Breast epithelium (tissue), 4 donors: ENCODE data around the gene ZNF554. TPM values are rescaled to one million over a fixed set of nuclear protein-coding genes. Genes with fewer than 3 reads are reported as not detected.
"Not testable (repeated sequence)": the region's sequence is repeated elsewhere in the genome, so short reads cannot be mapped to it uniquely, and the experiment has no call there.

ENCODE experiments used
- DNase-seq, 2 donors: peaks; one replicate each; pipeline ENCODE4 v3.0.0-alpha.2; 2019; ENCODE audit warnings: low spot score in 2 of 2
- H3K27ac ChIP-seq, 2 donors: fragments of 200-600 bp; sonication (generic) in 1 of 2; one replicate each; pipeline ENCODE4 v1.5.1; 2016 to 2019; ENCODE audit warnings: mild to moderate bottlenecking in 1 of 2
- H3K27me3 ChIP-seq, 2 donors: fragments of 200-600 bp; sonication (generic) in 1 of 2; one replicate each; pipeline versions ENCODE4 v1.5.1 to v1.6.0; 2017 to 2019; ENCODE audit warnings: control low read depth in 1 of 2, mild to moderate bottlenecking in 1 of 2
- H3K36me3 ChIP-seq: fragments of 200-600 bp; one replicate; pipeline ENCODE4 v1.5.1; 2019
- H3K4me1 ChIP-seq, 2 donors: fragments of 200-600 bp; sonication (generic); one replicate each; pipeline ENCODE4 v1.5.1; 2016 to 2019; ENCODE audit warnings: control low read depth in 1 of 2
- H3K4me3 ChIP-seq, 3 donors: fragments of 200-600 bp; sonication (generic); 1 replicate in 2 of 3; 2 replicates in 1 of 3; pipeline ENCODE4 v1.5.1; 2016 to 2019; ENCODE audit warnings: mild to moderate bottlenecking in 3 of 3, moderate library complexity in 2 of 3
- H3K9me3 ChIP-seq, 2 donors: fragments of 200-600 bp; sonication (generic) in 1 of 2; one replicate each; pipeline ENCODE4 v1.5.1; 2016 to 2019; ENCODE audit warnings: control low read depth in 1 of 2
- POLR2A ChIP-seq: fragments of 450-650 bp; IDR thresholded peaks from one replicate; pipeline ENCODE4 v1.6.1; 2016; ENCODE audit warnings: antibody characterized with exemption, mild to moderate bottlenecking, moderate library complexity
- POLR2AphosphoS5 ChIP-seq, 3 donors: sonication (generic); formaldehyde crosslinking; IDR thresholded peaks; one replicate each; pipeline ENCODE4 v1.6.1; 2017; ENCODE audit warnings: antibody characterized with exemption in 3 of 3
- intact Hi-C: fragments of 100-400 bp; cut with DNase I; formaldehyde crosslinking; loops from one replicate; pipeline ENCODE4 v1.15.1; 2023; ENCODE audit warnings: low total_unique reads
- total RNA-seq, 3 donors: library from RNA; depleted of rRNA; stranded (reverse); fragments of >200 nt; gene quantifications; one replicate each; pipeline ENCODE4 v1.1.0, GENCODE V29; 2016
- TF ChIP-seq, protein P1 (sequence below), 3 donors: fragments of 450-650 bp; IDR thresholded peaks; one replicate each; pipeline ENCODE4 v1.5.1; 2016 to 2017; ENCODE audit warnings: antibody characterized with exemption in 3 of 3, mild to moderate bottlenecking in 3 of 3, moderate library complexity in 3 of 3

The ZNF554 gene
- total RNA-seq, 3 donors from 2014 or later = 2.1 to 10.4 (median 7.5) TPM

DNA sequence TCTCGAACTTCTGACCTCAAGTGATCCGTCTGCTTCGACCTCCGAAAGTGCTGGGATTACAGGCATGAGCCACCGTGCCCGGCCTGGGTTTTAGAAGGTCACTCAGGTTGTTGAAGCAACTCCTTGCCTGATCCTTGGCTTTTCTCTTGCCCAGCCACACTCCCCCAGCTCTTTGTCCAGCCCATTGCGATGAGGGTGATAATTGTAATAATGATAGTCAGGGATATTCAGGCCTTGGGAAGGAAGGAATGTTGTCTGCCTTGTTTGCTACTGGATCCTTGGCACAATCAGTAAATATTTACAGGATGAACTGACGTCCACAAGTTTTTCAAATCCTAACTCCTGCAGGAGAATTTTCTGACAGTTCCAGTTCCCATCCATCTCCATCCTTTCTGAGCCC is 32.6 kb upstream of the ZNF554 start:
- DNase-seq = no peak
- Histone ChIP-seq H3K4me3 (no peak overlapping the region), H3K27me3 (no peaks in the 10 kb centered on the region), H3K36me3 (no peaks in the 10 kb centered on the region), H3K4me1 (peaks cover 5 to 9% of the 10 kb centered on the region in 2 donors), H3K9me3 (no peaks in the 10 kb centered on the region), H3K27ac (no peak overlapping the region)
- intact Hi-C loops = no loop called here
- TF ChIP-seq POLR2A = no peak

DNA sequence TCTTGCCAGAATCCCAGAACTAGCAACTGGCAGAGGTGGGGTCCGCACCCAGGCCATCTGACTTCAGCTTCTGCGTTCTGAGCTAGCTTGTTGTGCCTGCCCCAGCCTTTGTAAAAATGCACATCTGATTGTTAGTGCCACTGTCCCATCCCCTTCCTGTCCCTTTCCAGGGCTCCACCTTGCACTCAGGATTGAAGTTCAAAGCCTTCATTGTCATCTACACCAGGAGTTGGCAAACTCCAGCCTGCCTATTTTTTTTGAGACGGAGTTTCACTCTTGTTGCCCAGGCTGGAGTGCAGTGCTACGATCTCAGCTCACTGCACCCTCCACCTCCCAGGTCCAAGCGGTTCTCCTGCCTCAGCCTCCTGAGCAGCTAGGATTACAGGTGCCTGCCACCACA is 31.4 kb upstream of the ZNF554 start:
- DNase-seq = no peak
- Histone ChIP-seq H3K36me3 (no peaks in the 10 kb centered on the region), H3K27ac (no peak overlapping the region), H3K4me1 (peaks cover 5 to 6% of the 10 kb centered on the region in 2 donors), H3K27me3 (no peaks in the 10 kb centered on the region), H3K4me3 (no peak overlapping the region), H3K9me3 (no peaks in the 10 kb centered on the region)
- TF ChIP-seq POLR2AphosphoS5 (IDR thresholded peaks at IDR 0.05) (no peak), POLR2A (no peak)
- TF ChIP-seq, protein P1, sequence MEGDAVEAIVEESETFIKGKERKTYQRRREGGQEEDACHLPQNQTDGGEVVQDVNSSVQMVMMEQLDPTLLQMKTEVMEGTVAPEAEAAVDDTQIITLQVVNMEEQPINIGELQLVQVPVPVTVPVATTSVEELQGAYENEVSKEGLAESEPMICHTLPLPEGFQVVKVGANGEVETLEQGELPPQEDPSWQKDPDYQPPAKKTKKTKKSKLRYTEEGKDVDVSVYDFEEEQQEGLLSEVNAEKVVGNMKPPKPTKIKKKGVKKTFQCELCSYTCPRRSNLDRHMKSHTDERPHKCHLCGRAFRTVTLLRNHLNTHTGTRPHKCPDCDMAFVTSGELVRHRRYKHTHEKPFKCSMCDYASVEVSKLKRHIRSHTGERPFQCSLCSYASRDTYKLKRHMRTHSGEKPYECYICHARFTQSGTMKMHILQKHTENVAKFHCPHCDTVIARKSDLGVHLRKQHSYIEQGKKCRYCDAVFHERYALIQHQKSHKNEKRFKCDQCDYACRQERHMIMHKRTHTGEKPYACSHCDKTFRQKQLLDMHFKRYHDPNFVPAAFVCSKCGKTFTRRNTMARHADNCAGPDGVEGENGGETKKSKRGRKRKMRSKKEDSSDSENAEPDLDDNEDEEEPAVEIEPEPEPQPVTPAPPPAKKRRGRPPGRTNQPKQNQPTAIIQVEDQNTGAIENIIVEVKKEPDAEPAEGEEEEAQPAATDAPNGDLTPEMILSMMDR (IDR thresholded peaks at IDR 0.05) = no peak
- intact Hi-C loops = no loop called here

DNA sequence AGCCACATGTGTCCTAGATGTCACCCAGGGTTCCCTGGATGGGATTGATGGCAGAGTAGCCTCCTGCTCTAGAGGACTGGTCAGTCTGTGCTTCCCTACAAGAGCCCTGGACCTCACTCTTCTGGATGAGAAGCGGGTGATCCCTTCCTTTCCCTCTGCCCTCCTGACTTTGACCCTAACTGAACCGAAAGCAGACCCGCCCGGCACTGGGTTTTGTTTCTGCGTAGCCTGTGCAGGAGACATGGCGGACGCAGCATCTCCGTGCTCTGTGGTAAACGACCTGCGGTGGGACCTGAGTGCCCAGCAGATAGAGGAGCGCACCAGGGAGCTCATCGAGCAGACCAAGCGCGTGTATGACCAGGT is 29.5 kb upstream of the ZNF554 start:
- Histone ChIP-seq H3K27me3 (no peaks in the 10 kb centered on the region), H3K9me3 (no peaks in the 10 kb centered on the region), H3K4me1 (peaks cover 5 to 6% of the 10 kb centered on the region in 2 donors), H3K36me3 (no peaks in the 10 kb centered on the region), H3K27ac (no peak overlapping the region), H3K4me3 (no peak overlapping the region)
- intact Hi-C loops = no loop called here
- DNase-seq = no peak
- TF ChIP-seq POLR2AphosphoS5 (IDR thresholded peaks at IDR 0.05) (no peak), POLR2A (no peak)
- TF ChIP-seq, protein P1 (IDR thresholded peaks at IDR 0.05) = no peak

DNA sequence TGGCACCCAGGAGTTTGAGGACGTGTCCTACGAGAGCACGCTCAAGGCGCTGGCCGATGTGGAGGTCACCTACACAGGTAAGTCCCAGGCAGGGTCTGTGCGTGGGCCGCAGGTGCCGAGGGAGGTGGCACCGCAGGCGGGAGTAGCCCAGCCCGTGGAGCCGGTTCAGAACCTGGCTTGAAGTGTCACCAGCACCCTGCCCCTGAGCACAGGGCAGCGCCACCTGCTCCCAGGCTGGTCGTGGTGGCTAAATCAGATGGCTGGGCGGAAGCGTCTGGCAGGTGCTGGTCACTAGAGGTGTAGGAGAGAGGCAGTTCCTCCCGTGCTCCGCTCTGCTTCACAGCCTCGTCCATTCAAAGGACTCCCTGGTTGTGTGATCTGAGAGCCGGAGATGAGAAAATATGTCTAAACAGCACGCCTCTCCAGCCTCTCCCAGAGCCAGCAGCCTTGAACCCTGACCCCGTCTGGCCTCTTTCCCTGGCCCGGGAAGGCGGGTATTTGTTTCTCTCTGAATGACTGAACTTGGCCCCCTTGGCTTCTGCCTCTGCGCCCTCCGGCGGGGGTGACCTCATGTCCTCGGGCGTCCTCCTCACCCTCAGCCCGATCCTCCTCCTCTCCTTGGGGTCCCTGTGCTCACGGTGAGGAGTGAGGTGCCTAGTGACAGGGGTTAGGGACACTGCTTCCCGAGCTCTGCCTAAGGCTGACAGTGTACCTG is 29.0 kb upstream of the ZNF554 start:
- H3K36me3 ChIP-seq = no peaks in the 10 kb centered on the region
- intact Hi-C loops = no loop called here
- no peak overlapping the region for H3K27ac ChIP-seq

DNA sequence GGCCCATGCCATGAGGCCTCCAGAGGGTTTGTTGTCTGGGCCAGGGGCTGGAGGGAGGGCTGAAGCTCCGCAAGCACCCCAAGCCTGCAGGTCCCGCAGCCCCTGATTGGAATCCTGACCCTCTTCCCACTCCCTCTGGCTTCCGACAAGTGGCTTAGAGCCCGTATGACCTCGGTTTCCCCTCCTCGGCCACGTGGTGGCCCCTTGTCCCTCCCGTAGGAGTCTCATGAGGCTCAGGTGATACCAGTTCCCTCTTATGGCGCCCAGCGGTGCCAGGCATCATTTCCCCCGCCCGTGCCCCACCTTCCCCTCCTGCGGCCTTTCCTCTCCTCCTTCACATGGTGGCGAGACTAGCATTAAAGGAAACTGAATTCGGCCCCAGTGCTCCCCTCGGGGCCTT is 28.2 kb upstream of the ZNF554 start:
- Histone ChIP-seq H3K27ac (no peak overlapping the region), H3K9me3 (no peaks in the 10 kb centered on the region), H3K27me3 (no peaks in the 10 kb centered on the region), H3K36me3 (no peaks in the 10 kb centered on the region), H3K4me3 (no peak overlapping the region), H3K4me1 (peaks cover under 1% of the 10 kb centered on the region in 2 donors)
- no peak for TF ChIP-seq POLR2AphosphoS5 (IDR thresholded peaks at IDR 0.05)
- no peak for DNase-seq
- intact Hi-C loops = no loop called here

More for the DNA sequence above, 29.0 kb upstream of the ZNF554 start:
- Histone ChIP-seq H3K27me3 (no peaks in the 10 kb centered on the region), H3K9me3 (no peaks in the 10 kb centered on the region), H3K4me3 (no peak overlapping the region), H3K4me1 (peaks cover 5 to 6% of the 10 kb centered on the region in 2 donors)
- TF ChIP-seq, protein P1 (IDR thresholded peaks at IDR 0.05) = no peak
- TF ChIP-seq POLR2A (no peak), POLR2AphosphoS5 (IDR thresholded peaks at IDR 0.05) (no peak)
- no peak for DNase-seq

DNA sequence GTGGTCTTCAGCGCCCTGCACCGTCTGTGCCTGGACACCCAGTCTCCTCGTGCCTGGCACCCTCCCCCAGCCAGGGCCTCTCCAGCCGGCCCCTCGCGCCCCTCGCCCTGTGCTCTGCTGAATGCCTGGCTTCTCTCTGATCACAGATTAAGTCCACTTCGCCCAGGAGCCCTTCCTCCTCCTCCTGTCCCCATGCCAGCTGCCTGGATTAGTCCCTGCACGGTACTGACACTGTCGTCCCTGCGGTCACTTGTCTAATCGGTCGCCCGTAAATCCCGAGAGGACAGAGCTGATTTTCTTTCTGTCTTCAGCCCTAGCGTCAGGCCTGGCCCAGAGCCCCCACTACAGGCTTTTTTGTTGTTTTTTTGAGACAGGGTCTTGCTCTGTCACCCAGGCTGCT is 27.8 kb upstream of the ZNF554 start:
- Histone ChIP-seq H3K4me3 (no peak overlapping the region), H3K4me1 (no peaks in the 10 kb centered on the region), H3K27ac (no peak overlapping the region), H3K9me3 (no peaks in the 10 kb centered on the region), H3K36me3 (no peaks in the 10 kb centered on the region), H3K27me3 (no peaks in the 10 kb centered on the region)
- TF ChIP-seq, protein P1 (IDR thresholded peaks at IDR 0.05) = no peak
- TF ChIP-seq POLR2AphosphoS5 (IDR thresholded peaks at IDR 0.05) (no peak), POLR2A (no peak)
- intact Hi-C loops = no loop called here
- no peak for DNase-seq

DNA sequence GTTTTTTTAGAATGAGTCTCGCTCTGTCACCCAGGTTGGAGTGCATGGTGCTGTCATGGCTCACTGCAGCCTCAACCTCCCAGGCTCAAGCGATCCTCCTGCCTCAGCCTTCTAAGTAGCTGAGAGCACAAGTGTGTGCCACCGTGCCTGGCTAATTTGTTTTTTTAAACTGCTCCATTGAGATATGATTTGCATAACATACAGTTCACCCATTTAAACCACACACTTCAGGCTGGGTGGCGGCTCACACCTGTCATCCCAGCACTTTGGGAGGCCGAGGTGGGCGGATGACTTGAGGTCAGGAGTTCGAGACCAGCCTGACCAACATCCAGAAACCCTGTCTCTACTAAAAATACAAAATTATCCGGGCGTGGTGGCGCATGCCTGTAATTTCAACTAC is 27.0 kb upstream of the ZNF554 start:
- intact Hi-C loops, H3K27me3 ChIP-seq, H3K27ac ChIP-seq, DNase-seq, H3K9me3 ChIP-seq, H3K36me3 ChIP-seq, H3K4me1 ChIP-seq, H3K4me3 ChIP-seq: not testable (repeated sequence)
